ENCODE results near the gene RAP1GAP2. TPM values are rescaled to one million over a fixed set of nuclear protein-coding genes. Genes with fewer than 3 reads are reported as not detected.

RAP1GAP2 gene
- total RNA-seq, 1 donor from 2014 or later = 0.79 TPM

DNA sequence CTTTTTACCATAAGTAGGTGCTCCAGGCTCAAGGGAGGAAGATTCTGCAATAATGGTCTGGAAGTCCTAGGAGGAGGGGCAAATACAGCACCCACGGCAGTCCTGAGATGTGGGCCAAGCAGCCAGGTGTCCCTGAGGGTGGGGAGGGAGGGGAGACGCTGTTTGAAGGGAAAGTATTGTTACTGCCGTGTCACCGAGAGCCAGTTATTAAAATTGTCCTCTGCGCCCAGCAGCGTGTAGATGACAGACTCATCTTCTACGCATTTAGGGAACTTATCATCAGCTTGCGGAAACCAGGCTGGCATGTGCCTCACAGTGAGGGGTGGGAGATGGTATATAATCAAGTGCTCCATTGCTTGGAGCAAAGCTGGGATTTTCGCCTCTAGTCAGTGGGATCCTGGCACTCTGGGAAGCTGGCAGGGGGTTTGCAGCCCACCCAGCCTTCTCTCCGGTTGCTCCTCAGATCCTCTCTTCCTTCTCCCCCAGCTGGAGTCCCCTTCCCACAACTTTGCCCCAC lies 162.5 kb downstream of the RAP1GAP2 start:
- Mint-ChIP-seq H3K4me1 (peaks cover 10% of the 10 kb centered on the region), H3K4me3 (no peak overlapping the region), H3K36me3 (ENCODE audit: low read depth) (no peaks in the 10 kb centered on the region), H3K9me3 (no peaks in the 10 kb centered on the region), H3K27ac (no peak overlapping the region), H3K27me3 (peaks cover 13% of the 10 kb centered on the region)
- no peak for DNase-seq
- intact Hi-C loops (cut with micrococcal nuclease) = no loop called here

DNA sequence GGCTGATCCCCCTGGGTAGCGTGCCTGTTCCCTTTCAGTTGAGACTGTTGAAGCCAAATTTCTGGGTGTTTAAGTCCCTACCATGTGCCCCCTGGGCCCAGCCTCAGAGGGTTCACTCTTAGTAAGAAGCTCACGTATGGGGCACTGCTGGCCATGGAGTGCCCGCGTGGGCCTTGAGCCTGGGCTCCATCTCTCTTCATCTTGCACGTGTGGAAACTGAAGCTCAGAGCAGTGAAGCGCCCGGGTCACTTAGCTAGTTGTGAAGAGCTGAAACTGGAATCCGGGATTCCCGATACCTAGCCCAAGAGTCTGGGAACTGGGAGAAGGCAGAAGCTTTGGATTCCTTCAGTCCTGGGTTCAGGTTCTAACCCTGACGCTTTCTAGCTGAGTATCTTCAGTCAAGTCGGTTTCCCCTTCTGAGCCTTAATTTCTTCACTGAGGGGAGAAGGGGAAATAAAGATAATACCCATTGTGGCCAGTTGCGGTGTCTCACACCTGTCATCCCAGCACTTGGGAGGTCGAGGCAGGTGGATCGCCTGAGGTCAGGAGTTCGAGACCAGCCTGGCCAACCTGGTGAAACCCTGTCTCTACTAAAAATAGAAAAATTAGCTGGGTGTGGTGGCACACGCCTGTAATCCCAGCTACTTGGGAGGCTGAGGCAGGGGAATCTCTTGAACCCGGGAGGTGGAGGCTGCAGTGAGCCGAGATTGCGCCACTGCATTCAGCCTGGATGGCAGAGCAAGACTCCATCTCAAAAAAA lies 163.3 kb downstream of the RAP1GAP2 start:
- no peak overlapping the region for H3K4me3 Mint-ChIP-seq
- H3K4me1 Mint-ChIP-seq = peaks cover 10% of the 10 kb centered on the region
- intact Hi-C loops (cut with micrococcal nuclease) = no loop called here
- no peaks in the 10 kb centered on the region for H3K9me3 Mint-ChIP-seq
- peaks cover 13% of the 10 kb centered on the region for H3K27me3 Mint-ChIP-seq
- no peak for DNase-seq
- H3K36me3 Mint-ChIP-seq (ENCODE audit: low read depth) = no peaks in the 10 kb centered on the region
- no peak overlapping the region for H3K27ac Mint-ChIP-seq

GRCh38 chr17:2961446-2961845 lies 165.2 kb downstream of the RAP1GAP2 start:
- Mint-ChIP-seq H3K36me3 (ENCODE audit: low read depth) (no peaks in the 10 kb centered on the region), H3K9me3 (no peaks in the 10 kb centered on the region), H3K4me1 (no peaks in the 10 kb centered on the region), H3K27me3 (peaks cover 1% of the 10 kb centered on the region), H3K4me3 (no peak overlapping the region), H3K27ac (no peak overlapping the region)
- intact Hi-C loops (cut with micrococcal nuclease) = no loop called here
- no peak for DNase-seq

GRCh38 chr17:2962236-2962635 lies 166.0 kb downstream of the RAP1GAP2 start:
- no peak for DNase-seq
- Mint-ChIP-seq H3K27ac (no peak overlapping the region), H3K36me3 (ENCODE audit: low read depth) (no peaks in the 10 kb centered on the region), H3K27me3 (no peaks in the 10 kb centered on the region), H3K9me3 (no peaks in the 10 kb centered on the region), H3K4me1 (no peaks in the 10 kb centered on the region), H3K4me3 (no peak overlapping the region)
- intact Hi-C loops (cut with micrococcal nuclease) = no loop called here

- intact Hi-C loops (cut with micrococcal nuclease) = no loop called here
Observed at GRCh38 chr17:2962729-2963128, 166.5 kb downstream of the RAP1GAP2 start.

GRCh38 chr17:2963332-2964027 lies 167.2 kb downstream of the RAP1GAP2 start:
- Mint-ChIP-seq H3K9me3 (no peaks in the 10 kb centered on the region), H3K4me1 (no peaks in the 10 kb centered on the region), H3K4me3 (no peak overlapping the region), H3K27ac (no peak overlapping the region), H3K27me3 (no peaks in the 10 kb centered on the region), H3K36me3 (ENCODE audit: low read depth) (no peaks in the 10 kb centered on the region)
- no peak for DNase-seq
- intact Hi-C loops (cut with micrococcal nuclease) = no loop called here

More at GRCh38 chr17:2962729-2963128, 166.5 kb downstream of the RAP1GAP2 start:
- no peaks in the 10 kb centered on the region for H3K27me3 Mint-ChIP-seq
- H3K9me3 Mint-ChIP-seq = no peaks in the 10 kb centered on the region
- no peaks in the 10 kb centered on the region for H3K4me1 Mint-ChIP-seq
- no peak overlapping the region for H3K4me3 Mint-ChIP-seq
- DNase-seq = no peak
- no peak overlapping the region for H3K27ac Mint-ChIP-seq
- no peaks in the 10 kb centered on the region for H3K36me3 Mint-ChIP-seq (ENCODE audit: low read depth)

- no peak overlapping the region for H3K27ac Mint-ChIP-seq
- no peak for DNase-seq
- H3K36me3 Mint-ChIP-seq (ENCODE audit: low read depth) = no peaks in the 10 kb centered on the region
- H3K9me3 Mint-ChIP-seq = no peaks in the 10 kb centered on the region
- no peaks in the 10 kb centered on the region for H3K27me3 Mint-ChIP-seq
- no peak overlapping the region for H3K4me3 Mint-ChIP-seq
- intact Hi-C loops (cut with micrococcal nuclease) = no loop called here
- H3K4me1 Mint-ChIP-seq = no peaks in the 10 kb centered on the region
Observed at GRCh38 chr17:2964028-2964356, 167.8 kb downstream of the RAP1GAP2 start.

DNA sequence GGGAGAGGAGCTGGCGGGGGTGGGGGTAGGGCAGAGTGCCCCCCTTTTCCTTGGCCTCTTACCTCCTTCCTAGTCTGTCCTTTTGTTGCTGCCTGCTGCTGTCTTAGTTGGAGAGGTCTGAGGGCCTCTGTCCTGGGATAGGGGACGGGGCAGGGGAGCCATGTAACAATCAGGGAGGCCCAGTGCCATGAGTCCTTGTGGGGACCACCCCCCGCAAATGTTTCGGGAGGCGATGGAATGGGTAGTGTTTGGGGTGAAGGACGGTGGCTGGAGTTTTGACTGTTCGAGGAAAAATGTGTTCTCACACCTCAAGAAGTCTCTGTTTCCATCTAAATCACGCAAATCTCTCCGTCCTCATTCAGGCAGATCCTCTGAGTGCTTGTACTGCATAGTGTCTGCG lies 168.1 kb downstream of the RAP1GAP2 start:
- intact Hi-C loops (cut with micrococcal nuclease) = no loop called here
- Mint-ChIP-seq H3K4me1 (no peaks in the 10 kb centered on the region), H3K27me3 (no peaks in the 10 kb centered on the region), H3K27ac (no peak overlapping the region), H3K36me3 (ENCODE audit: low read depth) (no peaks in the 10 kb centered on the region), H3K9me3 (no peaks in the 10 kb centered on the region), H3K4me3 (no peak overlapping the region)
- no peak for DNase-seq

DNA sequence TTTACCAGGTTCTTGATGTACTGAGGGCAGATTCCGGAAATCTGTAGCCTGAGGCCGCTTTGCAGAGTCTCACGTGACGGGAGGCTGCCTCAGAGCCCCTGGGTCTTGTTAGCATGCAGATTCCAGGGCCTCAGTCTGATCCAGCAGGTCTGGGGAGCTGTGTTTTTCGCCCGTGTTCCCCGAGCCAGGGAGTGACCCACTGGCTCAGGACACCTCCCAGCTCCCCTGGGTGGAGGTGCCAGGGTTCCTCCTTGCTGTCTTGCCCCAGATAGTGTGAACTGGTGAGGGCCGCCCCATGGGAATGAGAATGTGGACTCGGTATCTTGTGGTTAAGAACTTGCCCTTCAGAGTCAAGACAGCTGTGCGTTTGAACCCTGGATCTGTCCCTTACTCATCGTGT lies 168.6 kb downstream of the RAP1GAP2 start:
- H3K9me3 Mint-ChIP-seq = no peaks in the 10 kb centered on the region
- no peaks in the 10 kb centered on the region for H3K36me3 Mint-ChIP-seq (ENCODE audit: low read depth)
- H3K4me1 Mint-ChIP-seq = no peaks in the 10 kb centered on the region
- no peak overlapping the region for H3K4me3 Mint-ChIP-seq
- H3K27me3 Mint-ChIP-seq = no peaks in the 10 kb centered on the region
- no peak overlapping the region for H3K27ac Mint-ChIP-seq
- no peak for DNase-seq
- intact Hi-C loops (cut with micrococcal nuclease) = no loop called here

- no peak for DNase-seq
- Mint-ChIP-seq H3K36me3 (ENCODE audit: low read depth) (no peaks in the 10 kb centered on the region), H3K27me3 (no peaks in the 10 kb centered on the region), H3K4me1 (no peaks in the 10 kb centered on the region), H3K27ac (no peak overlapping the region), H3K9me3 (no peaks in the 10 kb centered on the region), H3K4me3 (no peak overlapping the region)
- intact Hi-C loops (cut with micrococcal nuclease) = no loop called here
Observed at GRCh38 chr17:2965621-2966595, 169.7 kb downstream of the RAP1GAP2 start.

- no peak for DNase-seq
Observed at GRCh38 chr17:2967515-2967914, 171.3 kb downstream of the RAP1GAP2 start.

DNA sequence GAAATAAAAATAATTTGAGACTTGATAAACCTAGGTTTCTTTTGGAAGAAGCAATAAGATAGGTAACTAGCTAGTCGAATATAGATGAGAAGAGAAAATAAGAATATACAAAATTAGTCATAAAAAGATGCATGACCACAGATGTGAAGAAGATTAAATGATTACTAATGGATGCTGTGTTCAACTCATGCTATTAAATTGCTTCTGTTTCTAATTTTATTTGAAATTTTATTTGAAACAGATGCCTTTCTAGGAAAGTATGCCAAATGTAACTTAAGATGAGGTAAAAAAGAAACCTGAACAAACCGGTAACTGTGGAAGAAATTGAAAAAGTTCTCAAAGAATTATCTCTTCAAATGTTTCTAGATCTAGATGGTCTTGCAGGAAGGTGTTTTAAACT lies 175.6 kb downstream of the RAP1GAP2 start:
- H3K27me3 Mint-ChIP-seq = peaks cover 2% of the 10 kb centered on the region
- no peaks in the 10 kb centered on the region for H3K36me3 Mint-ChIP-seq (ENCODE audit: low read depth)
- H3K9me3 Mint-ChIP-seq = no peaks in the 10 kb centered on the region
- intact Hi-C loops (cut with micrococcal nuclease) = no loop called here
- no peak overlapping the region for H3K4me3 Mint-ChIP-seq
- H3K27ac Mint-ChIP-seq = no peak overlapping the region
- no peak for DNase-seq
- H3K4me1 Mint-ChIP-seq = no peaks in the 10 kb centered on the region

More at GRCh38 chr17:2967515-2967914, 171.3 kb downstream of the RAP1GAP2 start:
- Mint-ChIP-seq H3K27me3 (no peaks in the 10 kb centered on the region), H3K9me3 (no peaks in the 10 kb centered on the region), H3K4me3 (no peak overlapping the region), H3K4me1 (no peaks in the 10 kb centered on the region), H3K36me3 (ENCODE audit: low read depth) (no peaks in the 10 kb centered on the region), H3K27ac (no peak overlapping the region)
- intact Hi-C loops (cut with micrococcal nuclease) = no loop called here

- Mint-ChIP-seq H3K4me3 (no peak overlapping the region), H3K27me3 (peaks cover 2% of the 10 kb centered on the region), H3K27ac (no peak overlapping the region), H3K9me3 (no peaks in the 10 kb centered on the region), H3K36me3 (ENCODE audit: low read depth) (no peaks in the 10 kb centered on the region), H3K4me1 (no peaks in the 10 kb centered on the region)
- no peak for DNase-seq
- intact Hi-C loops (cut with micrococcal nuclease) = no loop called here
Observed at GRCh38 chr17:2972749-2973148, 176.5 kb downstream of the RAP1GAP2 start.

DNA sequence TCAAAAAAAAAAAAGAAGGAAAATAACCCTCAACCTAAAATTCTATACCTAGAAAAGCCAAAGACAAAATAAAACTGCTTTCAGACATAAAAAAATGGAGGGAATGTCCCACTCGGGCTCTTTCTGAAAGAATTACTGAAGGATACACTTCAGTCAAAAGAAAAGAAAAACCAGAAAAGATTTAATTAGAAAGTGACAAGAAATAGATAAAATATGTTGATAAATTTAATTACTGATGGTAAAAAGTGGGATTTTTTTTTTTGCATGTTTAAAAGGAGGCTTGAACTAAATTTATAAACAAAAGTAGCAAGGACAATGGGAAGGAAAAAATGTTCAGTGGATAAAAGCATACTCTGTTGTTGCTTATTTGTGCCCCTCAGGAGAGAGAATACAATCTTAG lies 178.1 kb downstream of the RAP1GAP2 start:
- no peak for DNase-seq
- H3K4me1 Mint-ChIP-seq = no peaks in the 10 kb centered on the region
- H3K27me3 Mint-ChIP-seq = peaks cover 2% of the 10 kb centered on the region
- H3K9me3 Mint-ChIP-seq = no peaks in the 10 kb centered on the region
- H3K36me3 Mint-ChIP-seq (ENCODE audit: low read depth) = peaks cover 2% of the 10 kb centered on the region
- H3K27ac Mint-ChIP-seq = no peak overlapping the region
- intact Hi-C loops (cut with micrococcal nuclease) = no loop called here
- no peak overlapping the region for H3K4me3 Mint-ChIP-seq
